ENCODE data around the gene GABRR2. TPM values are rescaled to one million over a fixed set of nuclear protein-coding genes. Genes with fewer than 3 reads are reported as not detected.

GABRR2 gene
- total RNA-seq, 4 donors from 2014 or later, result 0.57 to 1.4 TPM; not detected in 2

GRCh38 chr6:89355511-89356194, 40.6 kb upstream of the GABRR2 start:
- no peak for TF ChIP-seq CTCF (IDR thresholded peaks at IDR 0.05; ENCODE audit: low read depth)

- no peak for TF ChIP-seq CTCF (IDR thresholded peaks at IDR 0.05; ENCODE audit: low read depth)
Measured at GRCh38 chr6:89353702-89354392, 38.7 kb upstream of the GABRR2 start.

GRCh38 chr6:89353118-89353556, 38.0 kb upstream of the GABRR2 start:
- no peak for TF ChIP-seq CTCF (IDR thresholded peaks at IDR 0.05; ENCODE audit: low read depth)

GRCh38 chr6:89352278-89353117, 37.4 kb upstream of the GABRR2 start, which contains the start of gene UBE2J1:
UBE2J1 (minus strand) TSS chr6:89352722; CDS start chr6:89352569, 153 bp downstream.
- no peak for TF ChIP-seq CTCF (IDR thresholded peaks at IDR 0.05; ENCODE audit: low read depth)

- no peak for TF ChIP-seq CTCF (IDR thresholded peaks at IDR 0.05; ENCODE audit: low read depth)
Measured at GRCh38 chr6:89351671-89352277, 36.7 kb upstream of the GABRR2 start.

- TF ChIP-seq CTCF (IDR thresholded peaks at IDR 0.05; ENCODE audit: low read depth), result no peak
Measured at GRCh38 chr6:89350281-89350966, 35.3 kb upstream of the GABRR2 start.
